Activated CD4-positive, alpha-beta memory T cell treated with anti-CD3 and anti-CD28 coated beads, Interleukin-2, amount 10 ng/mL, durations not matched to agents 7 days and 5 days (primary cell): ENCODE data around the gene PROKR2. TPM values are rescaled to one million over a fixed set of nuclear protein-coding genes. Genes with fewer than 3 reads are reported as not detected.

Experiments used
- CTCF ChIA-PET: fragments of 350-600 bp; sonication (Branson Sonifier 250); formaldehyde crosslinking; loops from one replicate; lab custom pipeline; 2021; ENCODE audit warnings: antibody characterized with exemption, inconsistent platforms; lab: Charles Lee
- POLR2A ChIA-PET: fragments of 350-600 bp; sonication (Branson Sonifier 250); formaldehyde crosslinking; loops from one replicate; lab custom pipeline; 2021; ENCODE audit warnings: antibody characterized with exemption; lab: Charles Lee
- DNase-seq: peaks from one replicate; pipeline ENCODE4 v3.0.0-alpha.2; 2020
- H3K27ac Mint-ChIP-seq: one replicate; pipeline ENCODE4 v1.8.0; 2021; ENCODE audit warnings: mild to moderate bottlenecking, mixed read lengths
- H3K27me3 Mint-ChIP-seq: one replicate; pipeline ENCODE4 v1.8.0; 2021; ENCODE audit warnings: mixed read lengths
- H3K36me3 Mint-ChIP-seq: one replicate; pipeline ENCODE4 v1.8.0; 2021; ENCODE audit warnings: low read depth, mixed read lengths
- H3K4me1 Mint-ChIP-seq: one replicate; pipeline ENCODE4 v1.8.0; 2021; ENCODE audit warnings: mixed read lengths
- H3K4me3 Mint-ChIP-seq: one replicate; pipeline ENCODE4 v1.8.0; 2021; ENCODE audit warnings: mild to moderate bottlenecking, mixed read lengths
- H3K9me3 Mint-ChIP-seq: one replicate; pipeline ENCODE4 v1.8.0; 2021; ENCODE audit warnings: mixed read lengths
- total RNA-seq, 2 experiments: library from RNA; stranded (reverse); gene quantifications; one replicate each; pipeline ENCODE4 v1.2.3, GENCODE V29; 2021

The PROKR2 gene
- total RNA-seq, 2 experiments from 2014 or later = not detected

GRCh38 chr20:5267092-5267491 is 49.7 kb downstream of the PROKR2 start:
- no peaks in the 10 kb centered on the region for H3K9me3 Mint-ChIP-seq
- CTCF ChIA-PET = no interaction called here
- no peak overlapping the region for H3K27ac Mint-ChIP-seq
- H3K36me3 Mint-ChIP-seq = no peaks in the 10 kb centered on the region
- POLR2A ChIA-PET = no interaction called here
- H3K4me3 Mint-ChIP-seq = no peak overlapping the region
- DNase-seq = no peak
- no peaks in the 10 kb centered on the region for H3K4me1 Mint-ChIP-seq
- H3K27me3 Mint-ChIP-seq = peaks cover 19% of the 10 kb centered on the region

Other genes starting within 250 kb of the PROKR2 start
- gene TMEM230, start 203.9 kb downstream of the PROKR2 start, total RNA-seq = 10 to 100 TPM; 71.2 to 73.3 TPM
- gene PCNA, start 197.0 kb downstream of the PROKR2 start, total RNA-seq = 100 to 1,000 TPM; 413 to 415 TPM
- gene CDS2, start 189.9 kb downstream of the PROKR2 start, total RNA-seq = 10 to 100 TPM; 67.4 to 68.2 TPM